HG03097 (cell line): ENCODE measurements around the gene PGLYRP2.

ENCODE experiments used
- ATAC-seq: cut with Tn5 transposase; IDR thresholded peaks from one replicate; pipeline ENCODE4 v1.9.1; 2021; ENCODE audit not compliant: unreplicated experiment, low FRiP score

The PGLYRP2 gene

DNA sequence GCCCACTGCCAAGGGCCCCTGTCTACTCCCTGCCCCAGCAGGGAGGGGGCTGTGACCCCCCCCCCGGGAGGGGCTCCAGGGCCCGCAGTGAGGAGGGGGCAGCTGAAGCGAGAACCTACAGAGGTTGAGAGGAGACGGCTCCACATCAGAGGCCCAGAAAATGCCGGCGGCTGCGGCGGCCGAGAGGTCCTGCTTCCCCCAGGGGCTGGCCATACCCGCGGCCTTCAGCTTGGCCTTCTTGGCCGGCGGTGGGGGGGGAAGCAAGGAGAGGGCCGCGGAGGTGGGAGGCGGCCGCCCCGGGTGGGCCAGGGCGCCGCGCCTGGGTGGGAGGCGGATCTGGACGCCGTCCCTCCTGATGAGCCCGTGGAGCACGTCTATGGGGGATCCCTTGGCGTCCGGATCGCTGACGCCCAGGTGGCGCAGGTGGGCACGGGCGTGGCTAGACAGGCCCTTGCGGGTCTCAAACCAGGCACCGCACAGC, 51.3 kb downstream of the PGLYRP2 start:
- ATAC-seq = no peak

- no peak for ATAC-seq
Measured at GRCh38 chr19:15427350-15427700, 52.0 kb downstream of the PGLYRP2 start.

- no peak for ATAC-seq
Measured at GRCh38 chr19:15426485-15427349, 52.6 kb downstream of the PGLYRP2 start.

DNA sequence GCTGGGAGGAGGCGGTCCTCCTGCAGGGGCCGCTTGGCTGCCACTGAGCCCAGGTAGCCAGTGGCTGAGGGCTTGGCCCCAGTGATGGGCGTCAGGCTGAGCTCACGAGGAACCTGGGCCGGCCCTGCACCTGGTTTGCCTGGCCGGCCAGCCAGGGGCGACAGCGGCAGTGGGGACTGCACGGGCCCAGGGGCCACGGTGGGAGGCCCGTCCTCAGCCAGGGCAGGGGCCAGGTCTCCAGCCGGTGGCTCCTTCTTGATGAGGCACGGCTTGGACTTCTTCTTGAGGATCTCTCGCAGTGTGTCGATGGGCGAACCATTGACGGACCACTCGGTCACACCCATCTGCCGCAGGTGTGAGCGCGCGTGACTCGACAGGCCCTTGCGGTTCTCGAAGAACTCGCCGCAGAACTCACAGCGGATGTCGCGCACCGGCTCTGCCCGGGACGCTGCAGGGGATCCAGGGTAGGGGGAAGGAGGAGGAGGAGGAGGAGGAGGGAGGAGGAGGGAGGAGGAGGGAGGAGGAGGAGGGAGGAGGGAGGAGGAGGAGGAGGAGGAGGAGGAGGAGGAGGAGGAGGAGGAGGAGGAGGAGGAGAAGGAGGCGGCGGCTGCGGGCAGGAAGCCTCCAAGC, 53.9 kb downstream of the PGLYRP2 start:
- no peak for ATAC-seq

DNA sequence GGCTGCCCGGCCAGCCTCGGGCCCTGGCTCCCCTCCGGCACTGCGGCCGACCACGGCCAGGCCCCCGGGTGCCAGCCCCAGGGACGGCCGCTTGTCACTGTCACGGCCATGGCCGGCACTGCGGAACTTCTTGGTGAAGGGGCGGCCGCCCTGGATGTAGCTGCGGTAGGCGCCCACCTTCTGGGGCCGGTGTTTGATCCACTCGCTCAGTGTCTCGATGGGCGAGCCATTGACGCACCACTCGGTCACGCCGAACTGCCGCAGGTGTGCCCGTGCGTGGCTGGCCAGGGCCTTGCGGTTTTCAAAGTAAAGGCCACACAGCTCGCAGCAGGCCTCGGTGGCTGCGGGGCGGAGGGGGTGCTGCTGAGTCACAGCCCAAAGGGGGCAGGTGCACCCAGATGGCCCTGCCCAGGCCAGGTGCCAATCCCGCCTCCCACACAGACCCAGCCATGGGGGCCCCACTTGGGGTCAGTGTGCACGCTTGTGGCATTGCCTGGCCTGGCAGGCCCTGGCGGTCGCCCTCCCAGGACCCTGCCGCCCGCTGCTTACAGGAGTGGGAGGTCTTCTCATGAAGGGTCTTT, 54.5 kb downstream of the PGLYRP2 start:
- ATAC-seq = no peak

- ATAC-seq = no peak
Measured at GRCh38 chr19:15424121-15424520, 55.2 kb downstream of the PGLYRP2 start.

GRCh38 chr19:15423130-15423529, 56.2 kb downstream of the PGLYRP2 start:
- ATAC-seq = no peak

- ATAC-seq = no peak
Measured at GRCh38 chr19:15422296-15423075, 56.8 kb downstream of the PGLYRP2 start.

- ATAC-seq = no peak
Measured at GRCh38 chr19:15421721-15422260, 57.5 kb downstream of the PGLYRP2 start.

- ATAC-seq = no peak
Measured at GRCh38 chr19:15421136-15421695, 58.1 kb downstream of the PGLYRP2 start.

DNA sequence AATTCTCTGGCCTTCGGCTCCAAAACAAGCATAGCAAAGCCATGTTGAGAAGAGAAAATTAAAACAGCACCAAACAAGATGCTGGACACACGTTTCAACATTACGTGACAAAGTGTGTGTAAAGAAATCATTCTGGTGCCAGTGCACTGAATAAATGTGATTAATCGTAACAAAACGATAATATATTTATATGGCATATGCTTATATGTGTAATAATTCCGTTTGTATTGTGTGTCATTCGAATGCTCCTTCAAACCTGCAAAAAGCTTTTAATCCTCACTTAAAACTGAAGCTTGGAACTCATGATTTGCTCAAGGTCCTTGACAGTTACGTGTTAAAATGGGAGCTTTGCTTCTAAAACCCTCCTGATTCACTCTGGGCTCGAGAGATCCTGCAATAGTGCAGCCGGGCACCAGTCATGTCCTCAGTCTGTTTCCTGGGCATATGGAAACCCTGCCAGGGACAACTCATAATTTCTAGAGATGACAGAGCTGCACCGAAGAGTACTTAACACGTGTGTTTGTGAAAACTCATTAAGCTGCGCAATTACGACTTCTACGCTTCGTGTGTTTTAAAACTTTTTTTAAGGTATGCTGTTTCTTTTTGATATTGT, 59.8 kb downstream of the PGLYRP2 start:
- no peak for ATAC-seq
